B cell (primary cell): ENCODE data around the gene PCDHGB5. TPM values are rescaled to one million over a fixed set of nuclear protein-coding genes. Genes with fewer than 3 reads are reported as not detected.

Experiments
- ATAC-seq: fragments of 200-7000 bp; cut with Tn5 transposase; one replicate; pipeline ENCODE4 v1.10.0; 2021; ENCODE audit warnings: low read depth, mild to moderate bottlenecking, moderate number of reproducible peaks, moderate library complexity
- CTCF ChIA-PET: fragments of 350-600 bp; sonication (Branson Sonifier 250); formaldehyde crosslinking; loops from one replicate; lab custom pipeline; 2021; ENCODE audit warnings: antibody characterized with exemption, inconsistent platforms; lab: Charles Lee
- POLR2A ChIA-PET: fragments of 350-600 bp; sonication (Branson Sonifier 250); formaldehyde crosslinking; loops from one replicate; lab custom pipeline; 2021; ENCODE audit warnings: antibody characterized with exemption; lab: Charles Lee
- DNase-seq: peaks from one replicate; pipeline ENCODE4 v3.0.0; 2013
- H2AFZ ChIP-seq: 2 replicates; pipeline ENCODE4 v1.6.1; 2012; ENCODE audit warnings: mild to moderate bottlenecking, low read depth, low read length; ENCODE audit not compliant: insufficient read depth, poor library complexity, severe bottlenecking
- H3K27ac ChIP-seq, 2 donors: 1 replicate in 1 of 2; 2 replicates in 1 of 2; pipeline ENCODE4 v1.5.1; 2012 to 2013; ENCODE audit warnings: low read length in 2 of 2, mild to moderate bottlenecking in 2 of 2, moderate library complexity in 1 of 2
- H3K27me3 ChIP-seq, 4 experiments: fragments of 200-600 bp in 1 of 4; sonication (generic) in 1 of 4; replicated peaks in 1 of 4; 1 replicate in 2 of 4; 2 replicates in 2 of 4; pipeline versions ENCODE4 v1.6.1 to v1.7.0; 2013 to 2016; ENCODE audit warnings: low read length in 3 of 4, mild to moderate bottlenecking in 2 of 4, mixed read lengths in 1 of 4, moderate library complexity in 1 of 4; ENCODE audit not compliant: insufficient read depth in 4 of 4, control insufficient read depth in 3 of 4; ENCODE audit errors: control extremely low read depth in 1 of 4
- H3K36me3 ChIP-seq, 2 experiments: replicated peaks in 1 of 2; 1 replicate in 1 of 2; 2 replicates in 1 of 2; pipeline versions ENCODE4 v1.6.1 to v1.7.1; 2013; ENCODE audit warnings: low read length in 1 of 2; ENCODE audit not compliant: insufficient read depth in 2 of 2, control insufficient read depth in 1 of 2; ENCODE audit errors: control extremely low read depth in 1 of 2, extremely low read depth in 1 of 2
- H3K4me1 ChIP-seq, 2 donors: fragments of 200-600 bp in 1 of 2; sonication (generic) in 1 of 2; 1 replicate in 1 of 2; 2 replicates in 1 of 2; pipeline versions ENCODE4 v1.5.1 to v1.6.1; 2013 to 2017; ENCODE audit warnings: low read length in 2 of 2; ENCODE audit not compliant: control insufficient read depth in 2 of 2, insufficient read depth in 2 of 2
- H3K4me2 ChIP-seq: replicated peaks from 2 replicates; pipeline ENCODE3; 2012; ENCODE audit warnings: mild to moderate bottlenecking, low read depth, low read length; ENCODE audit not compliant: poor library complexity, severe bottlenecking
- H3K4me3 ChIP-seq, 5 experiments: fragments of 200-600 bp in 1 of 5; sonication (generic) in 1 of 5; 1 replicate in 3 of 5; 2 replicates in 2 of 5; pipeline versions ENCODE4 v1.5.1 to v1.7.0; 2011 to 2016; ENCODE audit warnings: low read length in 4 of 5, mild to moderate bottlenecking in 4 of 5, low read depth in 2 of 5, control low read depth in 1 of 5, moderate library complexity in 1 of 5; ENCODE audit not compliant: insufficient read depth in 1 of 5; ENCODE audit errors: control extremely low read depth in 1 of 5, extremely low read depth in 1 of 5
- H3K79me2 ChIP-seq: fragments of 200-600 bp; sonication (generic); one replicate; pipeline ENCODE4 v1.6.0; 2016; ENCODE audit warnings: low read length; ENCODE audit not compliant: control insufficient read depth, insufficient read depth
- H3K9ac ChIP-seq: fragments of 200-600 bp; sonication (generic); 2 replicates; pipeline ENCODE4 v1.6.1; 2017; ENCODE audit warnings: mild to moderate bottlenecking, low read length, moderate library complexity
- H3K9me3 ChIP-seq, 3 donors: one replicate each; pipeline versions ENCODE4 v1.6.1 to v1.7.1; 2013; ENCODE audit warnings: low read length in 2 of 3; ENCODE audit not compliant: control insufficient read depth in 2 of 3, insufficient read depth in 1 of 3; ENCODE audit errors: control extremely low read depth in 1 of 3
- H4K20me1 ChIP-seq: 2 replicates; pipeline ENCODE4 v1.6.0; 2012; ENCODE audit warnings: mild to moderate bottlenecking, low read length; ENCODE audit not compliant: insufficient read depth, control insufficient read depth, poor library complexity, severe bottlenecking
- H3K27ac Mint-ChIP-seq: one replicate; pipeline ENCODE4 v1.8.0; 2021; ENCODE audit warnings: mixed read lengths
- H3K27me3 Mint-ChIP-seq: one replicate; pipeline ENCODE4 v1.8.0; 2021; ENCODE audit warnings: mixed read lengths
- H3K4me1 Mint-ChIP-seq: one replicate; pipeline ENCODE4 v1.8.0; 2021; ENCODE audit warnings: mixed read lengths
- H3K4me3 Mint-ChIP-seq: one replicate; pipeline ENCODE4 v1.8.0; 2021; ENCODE audit warnings: mixed read lengths
- H3K9me3 Mint-ChIP-seq: one replicate; pipeline ENCODE4 v1.8.0; 2022; ENCODE audit warnings: mixed read lengths; ENCODE audit not compliant: insufficient read depth
- CTCF ChIP-seq: fragments of 200-600 bp; IDR thresholded peaks from one replicate; pipeline ENCODE4 v1.8.0; 2022; ENCODE audit warnings: antibody characterized with exemption, mild to moderate bottlenecking
- EZH2 ChIP-seq: IDR thresholded peaks from 2 replicates; pipeline ENCODE4 v1.6.1; 2012; ENCODE audit warnings: borderline replicate concordance, low read depth, mild to moderate bottlenecking, moderate library complexity, low read length; ENCODE audit not compliant: insufficient read depth, poor library complexity, severe bottlenecking
- WGBS: methylation state at CpG from one replicate; pipeline ENCODE4 v1.1.5; 2013; ENCODE audit warnings: missing lambda C conversion rate; ENCODE audit not compliant: insufficient coverage; 5-methylcytosine and 5-hydroxymethylcytosine counted together
- intact Hi-C: fragments of 100-400 bp; cut with micrococcal nuclease; formaldehyde crosslinking; loops from one replicate; pipeline ENCODE4 v1.10.0; 2022
- polyA plus RNA-seq: library from polyadenylated mRNA; depleted of rRNA; stranded (reverse); fragments of >200 nt; gene quantifications from 2 replicates; pipeline ENCODE4 v1.2.3, GENCODE V29; 2012
- total RNA-seq, 2 donors: library from RNA; stranded (reverse); fragments of 120-200 nt in 1 of 2; gene quantifications; 1 replicate in 1 of 2; 2 replicates in 1 of 2; pipeline versions ENCODE4 v1.2.3 to v1.2.4, GENCODE V29; 2013 to 2022

PCDHGB5 gene
- total and polyA plus RNA-seq, 2 donors (not counting 1 experiment from before 2014, with no cell fraction given), result 0.37 to 2.5 TPM

- ChIA-PET CTCF (no interaction called here), POLR2A (no interaction called here)
- Mint-ChIP-seq H3K4me3 (no peak overlapping the region), H3K27ac (no peak overlapping the region), H3K27me3 (peaks cover 3% of the 10 kb centered on the region), H3K9me3 (peaks cover 3% of the 10 kb centered on the region), H3K4me1 (peaks cover 3% of the 10 kb centered on the region)
- intact Hi-C loops, result no loop called here
- Histone ChIP-seq H3K79me2 (no peaks in the 10 kb centered on the region), H3K4me1 (no peaks in the 10 kb centered on the region), H4K20me1 (no peaks in the 10 kb centered on the region), H3K9ac (no peak overlapping the region), H3K27ac (no peak overlapping the region), H3K9me3 (peaks cover 0 to 14% (median 0%) of the 10 kb centered on the region in 3 donors), H3K4me2 (no peak overlapping the region), H3K36me3 (no peaks in the 10 kb centered on the region), H3K27me3 (peaks cover 0 to 6% (median 0%) of the 10 kb centered on the region in 4 experiments), H3K4me3 (no peak overlapping the region), H2AFZ (no peak overlapping the region)
- no peak for DNase-seq
- ATAC-seq, result no peak
- TF ChIP-seq CTCF, result no peak
- TF ChIP-seq EZH2, result no peak
- WGBS, result 75% methylated on average over 50 of the region's 50 CpGs
Measured at GRCh38 chr5:141441571-141442170, 43.9 kb downstream of the PCDHGB5 start.

Other genes starting within 250 kb of the PCDHGB5 start
Only the 30 nearest of the 37 such genes appear.
- 0.12 TPM in 2 replicates for gene PCDHB9, start 210.8 kb upstream of the PCDHGB5 start, total RNA-seq
- gene PCDHB9, start 210.8 kb upstream of the PCDHGB5 start, polyA plus RNA-seq, result 0.12 and 0.20 TPM in 2 replicates
- gene PCDHB10, start 205.6 kb upstream of the PCDHGB5 start, total RNA-seq, result not detected in 2 replicates
- gene PCDHB10, start 205.6 kb upstream of the PCDHGB5 start, polyA plus RNA-seq, result not detected in 2 replicates
- gene PCDHB11, start 198.3 kb upstream of the PCDHGB5 start, total RNA-seq, result not detected in 2 replicates
- gene PCDHB11, start 198.3 kb upstream of the PCDHGB5 start, polyA plus RNA-seq, result not detected in 2 replicates
- not detected in 2 replicates for gene PCDHB12, start 189.2 kb upstream of the PCDHGB5 start, total RNA-seq
- not detected in 2 replicates for gene PCDHB12, start 189.2 kb upstream of the PCDHGB5 start, polyA plus RNA-seq
- gene PCDHB13, start 184.0 kb upstream of the PCDHGB5 start, total RNA-seq, result 0.07 TPM in 1 of 2 replicates, not detected in the other
- gene PCDHB13, start 184.0 kb upstream of the PCDHGB5 start, polyA plus RNA-seq, result not detected in 2 replicates
- gene PCDHB14, start 174.6 kb upstream of the PCDHGB5 start, total RNA-seq, result 0.10 TPM in 1 of 2 replicates, not detected in the other
- gene PCDHB14, start 174.6 kb upstream of the PCDHGB5 start, polyA plus RNA-seq, result not detected in 2 replicates
- gene PCDHB15, start 152.6 kb upstream of the PCDHGB5 start, total RNA-seq, result not detected in 2 replicates
- 0.10 TPM in 1 of 2 replicates, not detected in the other for gene PCDHB15, start 152.6 kb upstream of the PCDHGB5 start, polyA plus RNA-seq
- 3.4 and 3.6 TPM in 2 replicates for gene SLC25A2, start 93.9 kb upstream of the PCDHGB5 start, total RNA-seq
- gene SLC25A2, start 93.9 kb upstream of the PCDHGB5 start, polyA plus RNA-seq, result 0.12 and 0.29 TPM in 2 replicates
- 119 TPM in 2 replicates for gene TAF7, start 77.2 kb upstream of the PCDHGB5 start, total RNA-seq
- 52.1 and 76.7 TPM in 2 replicates for gene TAF7, start 77.2 kb upstream of the PCDHGB5 start, polyA plus RNA-seq
- gene PCDHGA1, start 67.4 kb upstream of the PCDHGB5 start, total RNA-seq, result 0.53 and 0.64 TPM in 2 replicates
- 0.06 and 0.17 TPM in 2 replicates for gene PCDHGA1, start 67.4 kb upstream of the PCDHGB5 start, polyA plus RNA-seq
- 0.07 and 0.29 TPM in 2 replicates for gene PCDHGA2, start 59.2 kb upstream of the PCDHGB5 start, total RNA-seq
- 0.06 and 0.09 TPM in 2 replicates for gene PCDHGA2, start 59.2 kb upstream of the PCDHGB5 start, polyA plus RNA-seq
- 0.29 and 0.32 TPM in 2 replicates for gene PCDHGA3, start 54.1 kb upstream of the PCDHGB5 start, total RNA-seq
- gene PCDHGA3, start 54.1 kb upstream of the PCDHGB5 start, polyA plus RNA-seq, result 0.10 TPM in 1 of 2 replicates, not detected in the other
- gene PCDHGB1, start 47.8 kb upstream of the PCDHGB5 start, total RNA-seq, result 0.66 and 0.69 TPM in 2 replicates
- gene PCDHGB1, start 47.8 kb upstream of the PCDHGB5 start, polyA plus RNA-seq, result 0.09 and 0.10 TPM in 2 replicates
- gene PCDHGA4, start 42.9 kb upstream of the PCDHGB5 start, total RNA-seq, result 1.1 TPM in 2 replicates
- gene PCDHGA4, start 42.9 kb upstream of the PCDHGB5 start, polyA plus RNA-seq, result 0.09 and 0.13 TPM in 2 replicates
- 3.3 and 3.9 TPM in 2 replicates for gene PCDHGB2, start 38.0 kb upstream of the PCDHGB5 start, total RNA-seq
- gene PCDHGB2, start 38.0 kb upstream of the PCDHGB5 start, polyA plus RNA-seq, result 0.32 and 0.66 TPM in 2 replicates
- 1.7 and 1.8 TPM in 2 replicates for gene PCDHGA5, start 33.8 kb upstream of the PCDHGB5 start, total RNA-seq
- gene PCDHGA5, start 33.8 kb upstream of the PCDHGB5 start, polyA plus RNA-seq, result 0.07 and 0.21 TPM in 2 replicates
- gene PCDHGB3, start 27.7 kb upstream of the PCDHGB5 start, total RNA-seq, result 2.8 and 3.8 TPM in 2 replicates
- 0.33 and 0.52 TPM in 2 replicates for gene PCDHGB3, start 27.7 kb upstream of the PCDHGB5 start, polyA plus RNA-seq
- 2.5 and 2.7 TPM in 2 replicates for gene PCDHGA6, start 24.1 kb upstream of the PCDHGB5 start, total RNA-seq
- 0.33 and 0.78 TPM in 2 replicates for gene PCDHGA6, start 24.1 kb upstream of the PCDHGB5 start, polyA plus RNA-seq
- gene PCDHGA7, start 15.2 kb upstream of the PCDHGB5 start, total RNA-seq, result 1.8 and 2.3 TPM in 2 replicates
- gene PCDHGA7, start 15.2 kb upstream of the PCDHGB5 start, polyA plus RNA-seq, result 0.23 and 0.49 TPM in 2 replicates
- 1.6 and 1.8 TPM in 2 replicates for gene PCDHGB4, start 10.2 kb upstream of the PCDHGB5 start, total RNA-seq
- gene PCDHGB4, start 10.2 kb upstream of the PCDHGB5 start, polyA plus RNA-seq, result 0.06 and 0.39 TPM in 2 replicates
- 1.2 and 1.3 TPM in 2 replicates for gene PCDHGA8, start 5.3 kb upstream of the PCDHGB5 start, total RNA-seq
- gene PCDHGA8, start 5.3 kb upstream of the PCDHGB5 start, polyA plus RNA-seq, result 0.06 and 0.21 TPM in 2 replicates
- gene PCDHGA9, start 4.8 kb downstream of the PCDHGB5 start, total RNA-seq, result 1.9 and 2.5 TPM in 2 replicates
- 0.19 TPM in 2 replicates for gene PCDHGA9, start 4.8 kb downstream of the PCDHGB5 start, polyA plus RNA-seq
- 2.1 and 2.2 TPM in 2 replicates for gene PCDHGB6, start 10.1 kb downstream of the PCDHGB5 start, total RNA-seq
- 0.22 and 0.33 TPM in 2 replicates for gene PCDHGB6, start 10.1 kb downstream of the PCDHGB5 start, polyA plus RNA-seq
- 1.9 and 2.0 TPM in 2 replicates for gene PCDHGA10, start 15.0 kb downstream of the PCDHGB5 start, total RNA-seq
- gene PCDHGA10, start 15.0 kb downstream of the PCDHGB5 start, polyA plus RNA-seq, result 0.06 and 0.10 TPM in 2 replicates
- gene PCDHGB7, start 19.7 kb downstream of the PCDHGB5 start, total RNA-seq, result 1.9 and 2.2 TPM in 2 replicates
- gene PCDHGB7, start 19.7 kb downstream of the PCDHGB5 start, polyA plus RNA-seq, result 0.06 and 0.12 TPM in 2 replicates
- gene PCDHGA11, start 23.1 kb downstream of the PCDHGB5 start, total RNA-seq, result 1.5 and 1.8 TPM in 2 replicates
- gene PCDHGA11, start 23.1 kb downstream of the PCDHGB5 start, polyA plus RNA-seq, result 0.15 TPM in 1 of 2 replicates, not detected in the other
- 1.6 and 2.8 TPM in 2 replicates for gene PCDHGA12, start 32.6 kb downstream of the PCDHGB5 start, total RNA-seq
- gene PCDHGA12, start 32.6 kb downstream of the PCDHGB5 start, polyA plus RNA-seq, result 0.09 and 0.27 TPM in 2 replicates
- gene PCDHGC3, start 78.0 kb downstream of the PCDHGB5 start, total RNA-seq, result 1.9 and 2.0 TPM in 2 replicates
- 0.12 and 0.88 TPM in 2 replicates for gene PCDHGC3, start 78.0 kb downstream of the PCDHGB5 start, polyA plus RNA-seq
- gene PCDHGC4, start 87.1 kb downstream of the PCDHGB5 start, total RNA-seq, result 0.42 and 0.75 TPM in 2 replicates
- gene PCDHGC4, start 87.1 kb downstream of the PCDHGB5 start, polyA plus RNA-seq, result 0.09 and 0.14 TPM in 2 replicates
- 0.46 and 0.67 TPM in 2 replicates for gene PCDHGC5, start 91.1 kb downstream of the PCDHGB5 start, total RNA-seq
- gene PCDHGC5, start 91.1 kb downstream of the PCDHGB5 start, polyA plus RNA-seq, result 0.06 and 0.10 TPM in 2 replicates